Tibial artery (tissue), 4 donors: ENCODE measurements around the gene C1S.
A peak's percentile ranks its signal among the peaks of the same experiment; 100 is the strongest.

Experiments
- DNase-seq, 2 donors: peaks; one replicate each; pipeline ENCODE4 v3.0.0-alpha.2; 2019
- H3K27ac ChIP-seq, 2 donors: fragments of 200-600 bp; sonication (generic) in 1 of 2; 1 replicate in 1 of 2; 2 replicates in 1 of 2; pipeline ENCODE4 v1.5.1; 2018 to 2019; ENCODE audit warnings: mild to moderate bottlenecking in 1 of 2
- H3K27me3 ChIP-seq, 2 donors: fragments of 200-600 bp; sonication (generic) in 1 of 2; one replicate each; pipeline versions ENCODE4 v1.5.1 to v1.6.0; 2016 to 2019
- H3K36me3 ChIP-seq, 3 donors: fragments of 200-600 bp; sonication (generic) in 2 of 3; one replicate each; pipeline ENCODE4 v1.5.1; 2016 to 2019; ENCODE audit warnings: mild to moderate bottlenecking in 2 of 3
- H3K4me1 ChIP-seq, 4 donors: fragments of 200-600 bp; sonication (generic) in 2 of 4; 1 replicate in 3 of 4; 2 replicates in 1 of 4; pipeline ENCODE4 v1.5.1; 2016 to 2019
- H3K4me3 ChIP-seq, 2 donors: fragments of 200-600 bp; sonication (generic) in 1 of 2; 1 replicate in 1 of 2; 2 replicates in 1 of 2; pipeline ENCODE4 v1.5.1; 2018 to 2019; ENCODE audit warnings: mild to moderate bottlenecking in 2 of 2
- H3K9me3 ChIP-seq, 3 donors: fragments of 200-600 bp; sonication (generic) in 1 of 3; one replicate each; pipeline ENCODE4 v1.5.1; 2016 to 2019
- CTCF ChIP-seq, 2 experiments: fragments of 200-600 bp in 1 of 2; fragments of 450-650 bp in 1 of 2; IDR thresholded peaks; one replicate each; pipeline ENCODE4 v1.5.1; 2017 to 2019; ENCODE audit warnings: antibody characterized with exemption in 2 of 2, mild to moderate bottlenecking in 1 of 2, moderate library complexity in 1 of 2
- intact Hi-C: fragments of 100-400 bp; cut with DNase I; formaldehyde crosslinking; loops from one replicate; pipeline ENCODE4 v1.15.0; 2023; ENCODE audit warnings: low total_unique reads

C1S gene

GRCh38 chr12:7093892-7094291, 33.4 kb downstream of the C1S start:
- no peaks in the 10 kb centered on the region for H3K9me3 ChIP-seq
- peak in 1 of 2 donors; percentile 59 for DNase-seq
- H3K4me1 ChIP-seq = peaks cover 0 to 46% (median 38%) of the 10 kb centered on the region in 4 donors
- no peak overlapping the region for H3K4me3 ChIP-seq
- H3K27me3 ChIP-seq = no peaks in the 10 kb centered on the region
- no peak overlapping the region for H3K27ac ChIP-seq
- intact Hi-C loops = loop anchor here (2.0 to 5.0 kb wide), 2 partner anchors 33 to 883 kb away; partner anchors contain the start of gene C1S
- no peak for TF ChIP-seq CTCF (IDR thresholded peaks at IDR 0.05)
- H3K36me3 ChIP-seq = peaks cover 11 to 30% (median 16%) of the 10 kb centered on the region in 3 donors

- intact Hi-C loops = no loop called here
- H3K9me3 ChIP-seq = no peaks in the 10 kb centered on the region
- H3K27me3 ChIP-seq = no peaks in the 10 kb centered on the region
- peaks cover 0 to 23% (median 18%) of the 10 kb centered on the region in 4 donors for H3K4me1 ChIP-seq
- TF ChIP-seq CTCF (IDR thresholded peaks at IDR 0.05) = no peak
- H3K36me3 ChIP-seq = peaks cover 0 to 31% (median 12%) of the 10 kb centered on the region in 3 donors
- H3K27ac ChIP-seq = no peak overlapping the region
- H3K4me3 ChIP-seq = no peak overlapping the region
- peak in 1 of 2 donors; percentile 19 for DNase-seq
Measured at GRCh38 chr12:7096006-7096932, 35.8 kb downstream of the C1S start.

GRCh38 chr12:7096979-7097378, 36.5 kb downstream of the C1S start:
- H3K27me3 ChIP-seq = no peaks in the 10 kb centered on the region
- no peaks in the 10 kb centered on the region for H3K9me3 ChIP-seq
- intact Hi-C loops = no loop called here
- H3K4me1 ChIP-seq = peaks cover 0 to 19% (median 15%) of the 10 kb centered on the region in 4 donors
- DNase-seq = no peak
- no peak overlapping the region for H3K27ac ChIP-seq
- no peak for TF ChIP-seq CTCF (IDR thresholded peaks at IDR 0.05)
- peaks cover 0 to 36% (median 12%) of the 10 kb centered on the region in 3 donors for H3K36me3 ChIP-seq
- H3K4me3 ChIP-seq = no peak overlapping the region

- Histone ChIP-seq H3K27ac (no peak overlapping the region), H3K4me3 (no peak overlapping the region), H3K4me1 (peaks cover 0 to 3% (median 0%) of the 10 kb centered on the region in 4 donors), H3K9me3 (no peaks in the 10 kb centered on the region), H3K27me3 (no peaks in the 10 kb centered on the region), H3K36me3 (peaks cover 9 to 55% (median 12%) of the 10 kb centered on the region in 3 donors)
- DNase-seq = peak; percentile 19 to 58
- no peak for TF ChIP-seq CTCF (IDR thresholded peaks at IDR 0.05)
- intact Hi-C loops = no loop called here
Measured at GRCh38 chr12:7099290-7099996, 38.9 kb downstream of the C1S start.

GRCh38 chr12:7100239-7100638, 39.7 kb downstream of the C1S start:
- Histone ChIP-seq H3K4me1 (peaks cover 0 to 3% (median 0%) of the 10 kb centered on the region in 4 donors), H3K4me3 (no peak overlapping the region), H3K9me3 (no peaks in the 10 kb centered on the region), H3K27ac (no peak overlapping the region), H3K27me3 (no peaks in the 10 kb centered on the region), H3K36me3 (peaks cover 10 to 57% (median 12%) of the 10 kb centered on the region in 3 donors)
- TF ChIP-seq CTCF (IDR thresholded peaks at IDR 0.05) = no peak
- peak in 1 of 2 donors; percentile 6 for DNase-seq
- intact Hi-C loops = no loop called here
